K562 (cell line): ENCODE data around the gene KATNAL1. TPM values are rescaled to one million over a fixed set of nuclear protein-coding genes. Genes with fewer than 3 reads are reported as not detected.

Experiments used
- ATAC-seq: fragments of 200-7000 bp; cut with Tn5 transposase; 3 replicates; pipeline ENCODE4 v1.9.1; 2020; ENCODE audit warnings: moderate library complexity
- BruUV-seq: library from RNA; stranded (reverse); fragments of 400-500 nt; replicated peaks from 2 replicates; lab custom pipeline; 2021; lab: Mats Ljungman, UMichigan
- CTCF ChIA-PET: fragments of 300-600 bp; formaldehyde crosslinking; extraction: SDS; loops from one replicate; lab custom pipeline; 2021; ENCODE audit warnings: low intra/inter-chr PET ratio; lab: Yijun Ruan, JAX
- POLR2A ChIA-PET: fragments of 300-600, 350-650 bp; sonication (Branson Sonifier 250); formaldehyde crosslinking; extraction: SDS; loops from one replicate; lab custom pipeline; 2021; ENCODE audit warnings: antibody characterized with exemption, inconsistent platforms; lab: Yijun Ruan, JAX
- DNase-seq, 4 experiments: peaks; one replicate each; pipeline versions ENCODE4 v3.0.0 to v3.0.0-alpha.2; 2011 to 2018; ENCODE audit warnings: low spot score in 3 of 4, mixed read lengths in 3 of 4; ENCODE audit errors: extremely low read depth in 1 of 4
- FAIRE-seq: peaks from 2 replicates; lab custom pipeline; 2011; peaks lifted over from hg19 to GRCh38; lab: Jason Lieb, UNC
- H2AFZ ChIP-seq: 2 replicates; pipeline ENCODE4 v1.6.0; 2011; ENCODE audit warnings: low read depth, low read length, control low read depth, inconsistent platforms
- H3K27ac ChIP-seq: fragments of 200-600 bp; 3 replicates; pipeline ENCODE4 v1.8.0; 2011; ENCODE audit warnings: low read depth, mild to moderate bottlenecking, control low read depth, inconsistent platforms, low read length, moderate library complexity, mixed read lengths; ENCODE audit errors: extremely low read depth
- H3K27me3 ChIP-seq, 2 experiments: fragments of 300-600 bp in 1 of 2; 2 replicates in 1 of 2; 3 replicates in 1 of 2; pipeline versions ENCODE4 v1.6.0 to v1.8.0; 2011; ENCODE audit warnings: inconsistent platforms in 2 of 2, low read length in 2 of 2, mild to moderate bottlenecking in 1 of 2, mixed read lengths in 1 of 2, moderate library complexity in 1 of 2; ENCODE audit not compliant: control insufficient read depth in 2 of 2, insufficient read depth in 2 of 2
- H3K36me3 ChIP-seq: fragments of 300-600 bp; 3 replicates; pipeline ENCODE4 v1.8.0; 2011; ENCODE audit warnings: mild to moderate bottlenecking, low read length, inconsistent platforms; ENCODE audit not compliant: control insufficient read depth, insufficient read depth
- H3K4me1 ChIP-seq, 2 experiments: fragments of 200-600 bp in 1 of 2; replicated peaks in 1 of 2; 2 replicates in 1 of 2; 3 replicates in 1 of 2; pipeline versions ENCODE4 v1.5.1 to v1.8.0; 2011; ENCODE audit warnings: inconsistent platforms in 2 of 2, low read length in 2 of 2, mild to moderate bottlenecking in 1 of 2, mixed read lengths in 1 of 2, moderate library complexity in 1 of 2; ENCODE audit not compliant: control insufficient read depth in 2 of 2, insufficient read depth in 2 of 2
- H3K4me2 ChIP-seq: 2 replicates; pipeline ENCODE4 v1.6.1; 2011; ENCODE audit warnings: low read length, control low read depth, inconsistent platforms, mixed read lengths; ENCODE audit not compliant: insufficient read depth
- H3K4me3 ChIP-seq: fragments of 200-600 bp; sonication (generic), shearing (Covaris generic); 2 replicates; pipeline ENCODE4 v1.5.1; 2016; ENCODE audit warnings: control low read depth, inconsistent platforms
- H3K79me2 ChIP-seq: fragments of 200-600 bp; 3 replicates; pipeline ENCODE4 v1.8.0; 2011; ENCODE audit warnings: low read length, inconsistent platforms; ENCODE audit not compliant: control insufficient read depth, insufficient read depth
- H3K9ac ChIP-seq, 2 experiments: 2 replicates each; pipeline versions ENCODE4 v1.6.0 to v1.6.1; 2011; ENCODE audit warnings: low read depth in 2 of 2, low read length in 2 of 2, control low read depth in 1 of 2, inconsistent platforms in 1 of 2, mild to moderate bottlenecking in 1 of 2, mixed read lengths in 1 of 2; ENCODE audit not compliant: insufficient read depth in 1 of 2
- H3K9me1 ChIP-seq: one replicate; pipeline ENCODE4 v1.6.0; 2011; ENCODE audit warnings: inconsistent platforms, mild to moderate bottlenecking, low read length, moderate library complexity; ENCODE audit not compliant: control insufficient read depth, insufficient read depth
- H3K9me3 ChIP-seq: replicated peaks from 2 replicates; pipeline ENCODE4 v1.5.1; 2011; ENCODE audit warnings: low read depth, low read length, inconsistent platforms; ENCODE audit not compliant: control insufficient read depth, insufficient read depth
- H4K20me1 ChIP-seq: replicated peaks from 2 replicates; pipeline ENCODE4 v1.6.1; 2011; ENCODE audit warnings: low read length, inconsistent platforms, mixed read lengths; ENCODE audit not compliant: control insufficient read depth, insufficient read depth
- FOXJ3 ChIP-seq: sonication (generic); formaldehyde crosslinking; IDR thresholded peaks from 2 replicates; pipeline ENCODE4 v1.4.0; 2020; ENCODE audit warnings: mild to moderate bottlenecking, missing genetic modification reagents
- HLTF ChIP-seq: fragments of 450-650 bp; IDR thresholded peaks from 2 replicates; pipeline ENCODE4 v1.6.1; 2016
- MCM7 ChIP-seq, 2 experiments: fragments of 450-650 bp; IDR thresholded peaks; 2 replicates each; pipeline ENCODE4 v1.6.1; 2016 to 2018
- POLR2B ChIP-seq: fragments of 450-650 bp; IDR thresholded peaks from 2 replicates; pipeline ENCODE4 v1.6.1; 2018; ENCODE audit warnings: low read depth; ENCODE audit not compliant: partially characterized antibody
- PRMT5 ChIP-seq: sonication (generic); formaldehyde crosslinking; IDR thresholded peaks from 2 replicates; pipeline ENCODE4 v1.5.0; 2020; ENCODE audit warnings: missing genetic modification reagents
- SOX6 ChIP-seq: fragments of 450-650 bp; IDR thresholded peaks from 2 replicates; pipeline ENCODE4 v1.6.1; 2014; ENCODE audit warnings: mild to moderate bottlenecking
- ZNF134 ChIP-seq: fragments of 250-450 bp; sonication (Bioruptor Pico); conservative IDR thresholded peaks from 2 replicates; pipeline ENCODE4 v1.4.0; 2020
- ZNF263 ChIP-seq: sonication (generic); formaldehyde crosslinking; IDR thresholded peaks from 2 replicates; pipeline ENCODE4 v1.8.0; 2022; ENCODE audit warnings: mild to moderate bottlenecking, missing genetic modification reagents, borderline replicate concordance
- ZNF707 ChIP-seq: fragments of 250-450 bp; sonication (Bioruptor Pico); conservative IDR thresholded peaks from 2 replicates; pipeline ENCODE4 v1.8.0; 2022; ENCODE audit warnings: inconsistent platforms, mild to moderate bottlenecking, moderate library complexity
- WGBS: fragments of 100-300 bp; shearing (Covaris generic); methylation state at CpG from one replicate; pipeline ENCODE4 v1.1.6; 2016; ENCODE audit warnings: low coverage, mixed read lengths; ENCODE audit not compliant: insufficient coverage; ENCODE audit errors: missing lambda C conversion rate; 5-methylcytosine and 5-hydroxymethylcytosine counted together
- in situ Hi-C: fragments of 300-500 bp; cut with MboI; formaldehyde crosslinking; loops from 4 replicates; pipeline ENCODE4 v1.15.0; 2018; ENCODE audit warnings: inconsistent platforms, mixed read lengths
- intact Hi-C: fragments of 100-400 bp; cut with micrococcal nuclease; formaldehyde crosslinking; loops from 2 replicates; pipeline ENCODE4 v1.14.2; 2022
- polyA plus RNA-seq, 8 experiments: library from polyadenylated mRNA; depleted of rRNA in 4 of 8; stranded (reverse) in 5 of 8; unstranded in 3 of 8; fragments of >200 nt; fragmentation: Nextera tagmentation in 2 of 8; fragmentation: Illumina TruSeq in 1 of 8; extraction: Ambion mirVana in 2 of 8; extraction: Trizol in 1 of 8; gene quantifications; 2 replicates each; pipeline versions ENCODE4 v1.2.1 to v1.2.3, GENCODE V29; 2011 to 2014; ENCODE audit warnings: inconsistent platforms in 1 of 8, missing spikeins in 1 of 8
- total RNA-seq, 7 experiments: library from RNA; depleted of rRNA in 6 of 7; stranded (reverse); fragments of >200 nt in 6 of 7; fragmentation: Illumina TruSeq in 2 of 7; extraction: Trizol in 2 of 7; gene quantifications; 2 replicates each; pipeline versions ENCODE4 v1.2.1 to v1.2.3, GENCODE V29; 2011 to 2021; ENCODE audit warnings: low replicate concordance in 1 of 7
- TF ChIP-seq, protein P1 (sequence below): fragments of 450-650 bp; IDR thresholded peaks from 2 replicates; pipeline ENCODE4 v1.6.1; 2016; ENCODE audit warnings: low read depth
- TF ChIP-seq, protein P2 (sequence below): fragments of 200-800 bp; sonication (Bioruptor generic); IDR thresholded peaks from 2 replicates; pipeline ENCODE4 v1.6.1; 2017; ENCODE audit warnings: missing genetic modification characterization, missing compliant biosample characterization

The KATNAL1 gene
- total and polyA plus RNA-seq, 9 of the 15 experiments (the other 6 are each of a cell fraction or from before 2014, with no cell fraction given): 2.5 to 8.2 (median 5.5) TPM

DNA sequence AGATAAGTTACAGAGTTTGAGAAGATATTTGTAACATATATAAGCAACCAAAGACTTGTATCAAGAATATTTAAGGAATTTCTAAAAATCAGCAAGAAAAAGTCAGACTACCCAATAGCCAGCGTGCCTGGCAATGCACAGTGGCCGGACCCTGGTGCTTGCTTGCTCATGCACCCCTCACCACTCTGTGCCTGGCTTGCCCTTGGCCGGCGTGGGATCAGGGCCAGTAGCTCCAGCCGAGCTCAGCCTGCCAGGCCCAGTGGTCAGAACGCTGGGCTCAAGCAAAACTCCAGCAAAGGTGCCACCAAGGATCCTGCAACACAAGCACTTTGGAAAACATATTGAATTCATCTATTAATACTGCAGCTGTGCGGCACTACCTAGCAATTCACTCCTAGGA lies 95.1 kb downstream of the KATNAL1 start (continued):
- TF ChIP-seq, protein P1, sequence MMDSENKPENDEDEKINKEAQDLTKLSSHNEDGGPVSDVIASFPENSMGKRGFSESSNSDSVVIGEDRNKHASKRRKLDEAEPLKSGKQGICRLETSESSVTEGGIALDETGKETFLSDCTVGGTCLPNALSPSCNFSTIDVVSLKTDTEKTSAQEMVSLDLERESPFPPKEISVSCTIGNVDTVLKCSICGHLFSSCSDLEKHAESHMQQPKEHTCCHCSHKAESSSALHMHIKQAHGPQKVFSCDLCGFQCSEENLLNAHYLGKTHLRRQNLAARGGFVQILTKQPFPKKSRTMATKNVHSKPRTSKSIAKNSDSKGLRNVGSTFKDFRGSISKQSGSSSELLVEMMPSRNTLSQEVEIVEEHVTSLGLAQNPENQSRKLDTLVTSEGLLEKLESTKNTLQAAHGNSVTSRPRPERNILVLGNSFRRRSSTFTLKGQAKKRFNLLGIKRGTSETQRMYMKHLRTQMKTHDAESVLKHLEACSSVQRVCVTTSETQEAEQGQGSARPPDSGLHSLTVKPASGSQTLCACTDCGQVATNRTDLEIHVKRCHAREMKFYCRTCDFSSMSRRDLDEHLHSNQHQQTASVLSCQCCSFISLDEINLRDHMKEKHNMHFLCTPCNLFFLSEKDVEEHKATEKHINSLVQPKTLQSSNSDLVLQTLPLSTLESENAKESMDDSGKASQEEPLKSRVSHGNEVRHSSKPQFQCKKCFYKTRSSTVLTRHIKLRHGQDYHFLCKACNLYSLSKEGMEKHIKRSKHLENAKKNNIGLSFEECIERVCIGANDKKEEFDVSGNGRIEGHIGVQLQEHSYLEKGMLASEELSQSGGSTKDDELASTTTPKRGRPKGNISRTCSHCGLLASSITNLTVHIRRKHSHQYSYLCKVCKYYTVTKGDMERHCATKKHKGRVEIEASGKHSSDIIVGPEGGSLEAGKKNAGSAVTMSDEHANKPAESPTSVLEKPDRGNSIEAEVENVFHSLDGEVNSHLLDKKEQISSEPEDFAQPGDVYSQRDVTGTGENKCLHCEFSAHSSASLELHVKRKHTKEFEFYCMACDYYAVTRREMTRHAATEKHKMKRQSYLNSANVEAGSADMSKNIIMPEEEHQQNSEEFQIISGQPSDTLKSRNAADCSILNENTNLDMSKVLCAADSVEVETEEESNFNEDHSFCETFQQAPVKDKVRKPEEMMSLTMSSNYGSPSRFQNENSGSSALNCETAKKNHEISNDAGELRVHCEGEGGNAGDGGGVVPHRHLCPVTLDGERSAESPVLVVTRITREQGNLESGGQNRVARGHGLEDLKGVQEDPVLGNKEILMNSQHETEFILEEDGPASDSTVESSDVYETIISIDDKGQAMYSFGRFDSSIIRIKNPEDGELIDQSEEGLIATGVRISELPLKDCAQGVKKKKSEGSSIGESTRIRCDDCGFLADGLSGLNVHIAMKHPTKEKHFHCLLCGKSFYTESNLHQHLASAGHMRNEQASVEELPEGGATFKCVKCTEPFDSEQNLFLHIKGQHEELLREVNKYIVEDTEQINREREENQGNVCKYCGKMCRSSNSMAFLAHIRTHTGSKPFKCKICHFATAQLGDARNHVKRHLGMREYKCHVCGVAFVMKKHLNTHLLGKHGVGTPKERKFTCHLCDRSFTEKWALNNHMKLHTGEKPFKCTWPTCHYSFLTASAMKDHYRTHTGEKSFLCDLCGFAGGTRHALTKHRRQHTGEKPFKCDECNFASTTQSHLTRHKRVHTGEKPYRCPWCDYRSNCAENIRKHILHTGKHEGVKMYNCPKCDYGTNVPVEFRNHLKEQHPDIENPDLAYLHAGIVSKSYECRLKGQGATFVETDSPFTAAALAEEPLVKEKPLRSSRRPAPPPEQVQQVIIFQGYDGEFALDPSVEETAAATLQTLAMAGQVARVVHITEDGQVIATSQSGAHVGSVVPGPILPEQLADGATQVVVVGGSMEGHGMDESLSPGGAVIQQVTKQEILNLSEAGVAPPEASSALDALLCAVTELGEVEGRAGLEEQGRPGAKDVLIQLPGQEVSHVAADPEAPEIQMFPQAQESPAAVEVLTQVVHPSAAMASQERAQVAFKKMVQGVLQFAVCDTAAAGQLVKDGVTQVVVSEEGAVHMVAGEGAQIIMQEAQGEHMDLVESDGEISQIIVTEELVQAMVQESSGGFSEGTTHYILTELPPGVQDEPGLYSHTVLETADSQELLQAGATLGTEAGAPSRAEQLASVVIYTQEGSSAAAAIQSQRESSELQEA: no peak

DNA sequence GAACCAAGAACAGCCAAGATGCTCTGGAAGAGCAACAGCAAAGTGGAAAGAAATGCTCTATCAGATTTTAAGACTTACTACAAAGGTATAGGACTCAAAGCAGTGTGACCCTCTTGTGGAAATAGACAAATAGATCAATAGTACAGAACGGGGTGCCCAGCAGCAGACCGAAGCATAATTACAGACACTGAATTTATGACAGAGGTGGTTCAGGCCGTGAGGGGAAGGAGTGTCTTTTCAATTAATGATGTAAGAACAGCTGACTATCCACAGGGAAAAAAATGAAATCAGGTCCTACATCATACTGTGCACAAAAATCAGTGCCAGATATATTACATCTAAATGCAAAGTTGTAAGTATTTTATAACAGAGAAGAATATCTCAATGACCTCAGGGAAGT lies 95.6 kb downstream of the KATNAL1 start:
- Histone ChIP-seq H3K9ac (no peak overlapping the region), H3K79me2 (no peaks in the 10 kb centered on the region), H3K9me3 (no peaks in the 10 kb centered on the region), H3K36me3 (peaks cover 12% of the 10 kb centered on the region; the same call in 1 of the 3 replicates), H4K20me1 (no peaks in the 10 kb centered on the region), H3K4me3 (no peak overlapping the region), H3K27me3 (no peaks in the 10 kb centered on the region), H3K27ac (no peak overlapping the region), H3K9me1 (no peaks in the 10 kb centered on the region), H3K4me1 (peaks cover 0 to 4% of the 10 kb centered on the region in 2 experiments; a peak in 2 of 5 replicates), H2AFZ (no peak overlapping the region), H3K4me2 (no peak overlapping the region)
- ChIA-PET POLR2A (interaction anchor here (0.9 kb wide), 1 partner anchor 13 kb away, joined by 3 read pairs; no protein-coding TSS in a partner anchor), CTCF (interaction anchor here (0.6 kb wide), 1 partner anchor 27 kb away, joined by 3 read pairs; no protein-coding TSS in a partner anchor)
- ATAC-seq: no peak
- in situ Hi-C loops: no loop called here
- 74% methylated on average over 3 of the region's 3 CpGs for WGBS
- intact Hi-C loops: no loop called here
- DNase-seq: no peak
- FAIRE-seq: no peak
- BruUV-seq: no TSS peak
- TF ChIP-seq PRMT5 (no peak), MCM7 (IDR thresholded peaks at IDR 0.05) (no peak), SOX6 (no peak), FOXJ3 (CRISPR knock-in tag) (no peak), ZNF707 (no peak), ZNF134 (no peak), ZNF263 (CRISPR knock-in tag) (no peak), POLR2B (no peak), HLTF (no peak)
- TF ChIP-seq, protein P2, sequence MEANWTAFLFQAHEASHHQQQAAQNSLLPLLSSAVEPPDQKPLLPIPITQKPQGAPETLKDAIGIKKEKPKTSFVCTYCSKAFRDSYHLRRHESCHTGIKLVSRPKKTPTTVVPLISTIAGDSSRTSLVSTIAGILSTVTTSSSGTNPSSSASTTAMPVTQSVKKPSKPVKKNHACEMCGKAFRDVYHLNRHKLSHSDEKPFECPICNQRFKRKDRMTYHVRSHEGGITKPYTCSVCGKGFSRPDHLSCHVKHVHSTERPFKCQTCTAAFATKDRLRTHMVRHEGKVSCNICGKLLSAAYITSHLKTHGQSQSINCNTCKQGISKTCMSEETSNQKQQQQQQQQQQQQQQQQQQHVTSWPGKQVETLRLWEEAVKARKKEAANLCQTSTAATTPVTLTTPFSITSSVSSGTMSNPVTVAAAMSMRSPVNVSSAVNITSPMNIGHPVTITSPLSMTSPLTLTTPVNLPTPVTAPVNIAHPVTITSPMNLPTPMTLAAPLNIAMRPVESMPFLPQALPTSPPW: no peak
